ENCODE data around the gene KTI12.

The KTI12 gene

DNA sequence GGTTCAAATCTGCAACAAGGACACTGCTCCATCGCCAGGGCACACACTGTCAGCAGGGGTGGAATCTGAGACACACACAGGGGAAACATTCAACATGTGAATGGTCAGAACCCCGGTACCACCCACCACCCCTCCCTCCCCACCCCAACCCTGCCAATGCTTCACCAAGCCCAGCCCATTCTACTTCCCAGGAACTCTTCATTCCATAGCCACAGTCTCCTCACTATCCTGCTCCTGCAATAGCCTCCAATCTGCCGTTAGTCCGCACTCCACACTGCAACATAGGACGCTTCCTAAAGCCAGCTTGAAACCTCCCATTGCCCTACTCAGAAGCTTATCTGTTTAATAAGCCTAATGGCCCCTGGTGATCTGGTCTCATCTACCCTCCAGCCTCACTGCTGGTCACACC is 35.6 kb downstream of the KTI12 start:
- Histone ChIP-seq H3K36me3 (ENCODE audit: control insufficient read depth, insufficient read depth, low read length) (no peaks in the 10 kb centered on the region), H3K27me3 (replicated peaks; ENCODE audit: control insufficient read depth, insufficient read depth, low read length) (no peaks in the 10 kb centered on the region), H3K4me3 (replicated peaks; ENCODE audit: low read depth, low read length) (no peak overlapping the region)
- no peak for DNase-seq (ENCODE audit: extremely low read depth, insufficient read length)
- TF ChIP-seq, protein P1, sequence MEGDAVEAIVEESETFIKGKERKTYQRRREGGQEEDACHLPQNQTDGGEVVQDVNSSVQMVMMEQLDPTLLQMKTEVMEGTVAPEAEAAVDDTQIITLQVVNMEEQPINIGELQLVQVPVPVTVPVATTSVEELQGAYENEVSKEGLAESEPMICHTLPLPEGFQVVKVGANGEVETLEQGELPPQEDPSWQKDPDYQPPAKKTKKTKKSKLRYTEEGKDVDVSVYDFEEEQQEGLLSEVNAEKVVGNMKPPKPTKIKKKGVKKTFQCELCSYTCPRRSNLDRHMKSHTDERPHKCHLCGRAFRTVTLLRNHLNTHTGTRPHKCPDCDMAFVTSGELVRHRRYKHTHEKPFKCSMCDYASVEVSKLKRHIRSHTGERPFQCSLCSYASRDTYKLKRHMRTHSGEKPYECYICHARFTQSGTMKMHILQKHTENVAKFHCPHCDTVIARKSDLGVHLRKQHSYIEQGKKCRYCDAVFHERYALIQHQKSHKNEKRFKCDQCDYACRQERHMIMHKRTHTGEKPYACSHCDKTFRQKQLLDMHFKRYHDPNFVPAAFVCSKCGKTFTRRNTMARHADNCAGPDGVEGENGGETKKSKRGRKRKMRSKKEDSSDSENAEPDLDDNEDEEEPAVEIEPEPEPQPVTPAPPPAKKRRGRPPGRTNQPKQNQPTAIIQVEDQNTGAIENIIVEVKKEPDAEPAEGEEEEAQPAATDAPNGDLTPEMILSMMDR (IDR thresholded peaks at IDR 0.05; ENCODE audit: insufficient read depth, low read length, poor library complexity, severe bottlenecking), result no peak

DNA sequence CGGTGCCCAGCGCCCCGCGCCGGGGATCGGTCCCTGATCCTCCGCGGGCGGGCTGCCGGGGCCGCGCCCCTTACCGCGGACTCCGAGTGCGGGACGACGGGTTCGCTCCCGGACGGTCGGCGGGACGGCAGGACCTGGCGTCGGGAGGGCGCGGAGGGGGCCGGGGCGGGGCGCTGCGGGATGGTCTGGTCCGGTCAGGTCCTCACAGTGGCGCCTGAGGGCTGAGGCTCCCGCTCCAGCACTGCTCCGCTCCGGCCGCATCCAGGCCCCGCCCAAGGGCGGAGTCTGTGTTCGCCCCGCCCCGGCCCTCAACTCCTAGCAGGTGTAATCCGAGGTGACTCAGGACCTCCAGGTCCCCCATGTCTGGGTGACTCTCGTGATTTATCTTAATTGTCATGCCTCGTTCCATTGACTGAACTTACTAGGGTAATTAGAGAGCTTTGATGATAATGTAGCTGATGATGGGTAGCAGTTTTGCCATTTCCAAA is 43.1 kb downstream of the KTI12 start, which contains the start of gene RAB3B:
Gene RAB3B, minus strand, starts transcription at position 223 of the 488 bp plus-strand sequence. CDS start 13,583 bp downstream, outside the sequence.
- peak within 1 kb of the TSS; percentile 55 for H3K4me3 ChIP-seq (replicated peaks; ENCODE audit: low read depth, low read length)
- H3K27me3 ChIP-seq (replicated peaks; ENCODE audit: control insufficient read depth, insufficient read depth, low read length), result no peaks in the 10 kb centered on the region
- TF ChIP-seq, protein P1 (IDR thresholded peaks at IDR 0.05; ENCODE audit: insufficient read depth, low read length, poor library complexity, severe bottlenecking), result no peak
- DNase-seq (ENCODE audit: extremely low read depth, insufficient read length), result peak; percentile 75
- no peaks in the 10 kb centered on the region for H3K36me3 ChIP-seq (ENCODE audit: control insufficient read depth, insufficient read depth, low read length)

DNA sequence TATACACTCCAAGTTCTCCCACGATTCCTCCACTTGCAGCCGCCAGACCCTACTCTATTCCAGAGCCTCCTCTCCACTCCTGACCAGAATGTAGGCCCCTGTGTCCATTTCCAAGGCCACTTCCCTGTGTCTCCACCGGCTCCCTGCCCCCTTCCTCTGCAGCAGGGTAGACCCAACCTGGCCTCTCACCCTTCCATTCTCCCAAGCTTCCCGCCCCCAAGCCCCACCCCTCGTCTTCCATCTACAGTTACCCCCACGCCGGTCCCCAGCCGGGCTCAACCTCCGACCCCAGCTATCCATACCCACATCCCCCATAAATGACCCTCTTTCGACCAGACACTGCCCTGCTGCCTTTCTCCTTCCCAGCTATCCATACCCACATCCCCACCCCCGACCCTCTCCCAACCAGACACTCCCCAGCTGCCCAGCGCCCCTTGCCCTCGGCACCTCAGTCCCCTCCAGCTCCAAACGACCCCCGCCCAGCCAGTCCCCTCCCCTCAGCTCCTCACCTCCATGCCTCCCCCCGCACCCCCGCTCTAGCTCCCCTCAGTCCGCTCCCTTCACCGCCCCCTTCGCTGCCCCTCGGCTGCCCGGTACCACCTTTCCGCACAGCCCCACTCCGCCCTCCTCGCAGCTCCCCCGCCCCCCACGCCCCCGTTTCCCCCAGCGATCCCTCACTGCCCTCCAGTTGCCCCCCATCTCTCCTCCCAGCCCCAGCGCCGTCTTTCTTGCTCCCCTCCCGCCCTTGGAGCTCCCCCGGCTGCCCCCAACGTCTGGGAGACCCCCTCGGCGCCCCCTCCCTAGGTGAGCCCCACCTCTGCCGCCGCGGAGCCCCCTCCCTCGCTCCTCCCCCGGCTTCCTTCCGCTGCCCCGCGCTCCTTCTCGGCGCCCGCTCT is 43.8 kb downstream of the KTI12 start:
- TF ChIP-seq, protein P1 (IDR thresholded peaks at IDR 0.05; ENCODE audit: insufficient read depth, low read length, poor library complexity, severe bottlenecking), result no peak
- no peaks in the 10 kb centered on the region for H3K27me3 ChIP-seq (replicated peaks; ENCODE audit: control insufficient read depth, insufficient read depth, low read length)
- no peaks in the 10 kb centered on the region for H3K36me3 ChIP-seq (ENCODE audit: control insufficient read depth, insufficient read depth, low read length)
- no peak for DNase-seq (ENCODE audit: extremely low read depth, insufficient read length)
- H3K4me3 ChIP-seq (replicated peaks; ENCODE audit: low read depth, low read length), result peak overlapping the region; percentile 55

DNA sequence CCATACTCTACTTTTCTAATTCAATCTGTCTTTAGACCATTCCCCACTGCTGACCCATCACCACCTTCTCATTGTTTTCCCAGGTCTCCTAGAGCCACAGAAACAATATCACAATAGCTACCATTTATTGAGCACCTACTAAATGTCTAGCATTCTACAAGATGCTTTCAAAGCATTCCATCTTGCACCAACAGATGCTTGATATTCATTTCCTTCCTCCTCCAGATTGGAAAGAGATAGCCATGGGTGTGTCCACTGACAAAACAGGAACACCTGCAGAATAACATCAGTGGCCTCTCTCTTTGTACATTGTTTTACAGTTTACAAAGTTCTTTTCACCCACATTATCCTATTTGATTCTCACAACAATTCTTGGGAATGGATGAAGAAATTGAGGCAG is 45.4 kb downstream of the KTI12 start:
- no peaks in the 10 kb centered on the region for H3K36me3 ChIP-seq (ENCODE audit: control insufficient read depth, insufficient read depth, low read length)
- H3K4me3 ChIP-seq (replicated peaks; ENCODE audit: low read depth, low read length), result no peak overlapping the region
- no peaks in the 10 kb centered on the region for H3K27me3 ChIP-seq (replicated peaks; ENCODE audit: control insufficient read depth, insufficient read depth, low read length)
- no peak for DNase-seq (ENCODE audit: extremely low read depth, insufficient read length)
- TF ChIP-seq, protein P1 (IDR thresholded peaks at IDR 0.05; ENCODE audit: insufficient read depth, low read length, poor library complexity, severe bottlenecking), result no peak

DNA sequence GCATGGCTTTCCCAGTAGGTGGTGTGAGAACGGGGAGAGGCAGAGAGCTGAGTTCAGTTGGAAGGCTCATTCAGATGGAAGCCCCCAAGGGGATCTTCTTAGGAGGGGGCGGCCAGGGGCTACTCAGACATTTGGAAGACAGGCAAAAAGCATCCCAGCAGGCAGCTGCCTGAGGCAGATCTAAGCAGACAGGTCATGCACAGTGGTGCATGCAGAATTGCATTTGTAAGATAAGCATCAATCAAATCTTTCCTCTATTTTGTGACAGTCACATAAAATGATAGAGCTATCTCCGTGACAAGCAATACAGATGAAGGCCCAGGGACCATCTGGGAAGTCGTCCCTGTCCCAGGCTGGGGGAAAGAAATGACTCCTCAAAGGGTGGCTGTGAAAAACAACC is 46.9 kb downstream of the KTI12 start:
- Histone ChIP-seq H3K27me3 (replicated peaks; ENCODE audit: control insufficient read depth, insufficient read depth, low read length) (no peaks in the 10 kb centered on the region), H3K36me3 (ENCODE audit: control insufficient read depth, insufficient read depth, low read length) (no peaks in the 10 kb centered on the region), H3K4me3 (replicated peaks; ENCODE audit: low read depth, low read length) (no peak overlapping the region)
- DNase-seq (ENCODE audit: extremely low read depth, insufficient read length), result no peak
- TF ChIP-seq, protein P1 (IDR thresholded peaks at IDR 0.05; ENCODE audit: insufficient read depth, low read length, poor library complexity, severe bottlenecking), result no peak

Measured in GM06990 (cell line).